H1 (cell line): ENCODE data around the gene FBXO28. TPM values are rescaled to one million over a fixed set of nuclear protein-coding genes. Genes with fewer than 3 reads are reported as not detected.

Experiments
- CTCF ChIA-PET: fragments of 300-600 bp; sonication (Branson Sonifier 250); formaldehyde crosslinking; loops from one replicate; lab custom pipeline; 2021; ENCODE audit not compliant: partially characterized antibody; lab: Charles Lee
- POLR2A ChIA-PET: fragments of 300-600 bp; sonication (Branson Sonifier 250); formaldehyde crosslinking; loops from one replicate; lab custom pipeline; 2021; ENCODE audit warnings: inconsistent platforms; ENCODE audit not compliant: partially characterized antibody; lab: Charles Lee
- DNase-seq, 2 experiments: peaks; one replicate each; pipeline versions ENCODE4 v3.0.0 to v3.0.0-alpha.2; 2010 to 2022; ENCODE audit warnings: low spot score in 2 of 2, low read depth in 1 of 2, mixed read lengths in 1 of 2
- FAIRE-seq: peaks from 2 replicates; lab custom pipeline; 2011; peaks lifted over from hg19 to GRCh38; lab: Jason Lieb, UNC
- H2AFZ ChIP-seq: 2 replicates; pipeline ENCODE4 v1.8.1; 2012; ENCODE audit warnings: low read length, inconsistent platforms
- H2AK5ac ChIP-seq: 2 replicates; pipeline ENCODE4 v1.6.1; 2013; ENCODE audit warnings: low read depth, low read length
- H2BK120ac ChIP-seq: replicated peaks from 2 replicates; pipeline ENCODE3; 2013; ENCODE audit warnings: low read depth, low read length, inconsistent platforms
- H2BK12ac ChIP-seq: 2 replicates; pipeline ENCODE4 v1.6.1; 2013; ENCODE audit warnings: low read depth, low read length
- H2BK15ac ChIP-seq: 2 replicates; pipeline ENCODE4 v1.6.1; 2013; ENCODE audit warnings: low read length
- H2BK20ac ChIP-seq: 2 replicates; pipeline ENCODE4 v1.6.1; 2013; ENCODE audit warnings: low read length
- H2BK5ac ChIP-seq: 2 replicates; pipeline ENCODE4 v1.6.1; 2013; ENCODE audit warnings: low read depth, low read length
- H3K14ac ChIP-seq: 2 replicates; pipeline ENCODE4 v1.6.1; 2013; ENCODE audit warnings: inconsistent platforms; ENCODE audit not compliant: insufficient read length
- H3K18ac ChIP-seq: 2 replicates; pipeline ENCODE4 v1.6.1; 2013; ENCODE audit warnings: low read length; ENCODE audit errors: extremely low read depth
- H3K23ac ChIP-seq: 2 replicates; pipeline ENCODE4 v1.6.1; 2013; ENCODE audit warnings: inconsistent platforms; ENCODE audit not compliant: insufficient read length
- H3K23me2 ChIP-seq: 2 replicates; pipeline ENCODE4 v1.6.1; 2013; ENCODE audit warnings: low read depth, low read length
- H3K27ac ChIP-seq: 2 replicates; pipeline ENCODE4 v1.6.1; 2011; ENCODE audit warnings: low read depth, low read length, inconsistent platforms
- H3K27me3 ChIP-seq, 4 experiments: replicated peaks in 1 of 4; 1 replicate in 1 of 4; 2 replicates in 3 of 4; pipeline versions ENCODE4 v1.6.1 to v1.8.1; 2011 to 2013; ENCODE audit warnings: low read length in 3 of 4, mild to moderate bottlenecking in 3 of 4, inconsistent platforms in 2 of 4, mixed read lengths in 2 of 4, moderate library complexity in 1 of 4; ENCODE audit not compliant: control insufficient read depth in 3 of 4, insufficient read depth in 3 of 4; ENCODE audit errors: extremely low read depth in 1 of 4
- H3K36me3 ChIP-seq, 4 experiments: 2 replicates each; pipeline versions ENCODE4 v1.6.1 to v1.8.1; 2011 to 2013; ENCODE audit warnings: mild to moderate bottlenecking in 4 of 4, low read length in 3 of 4, moderate library complexity in 2 of 4, control low read depth in 1 of 4, inconsistent platforms in 1 of 4; ENCODE audit not compliant: insufficient read depth in 4 of 4, control insufficient read depth in 2 of 4
- H3K4ac ChIP-seq: replicated peaks from 2 replicates; pipeline ENCODE3; 2013; ENCODE audit warnings: low read length, low read depth, mixed read lengths, inconsistent platforms; ENCODE audit not compliant: insufficient read length
- H3K4me1 ChIP-seq, 4 experiments: replicated peaks in 1 of 4; 1 replicate in 1 of 4; 2 replicates in 3 of 4; pipeline versions ENCODE4 v1.6.1 to v1.8.1; 2011 to 2013; ENCODE audit warnings: low read length in 3 of 4, inconsistent platforms in 2 of 4, mixed read lengths in 1 of 4; ENCODE audit not compliant: insufficient read depth in 4 of 4, control insufficient read depth in 3 of 4
- H3K4me2 ChIP-seq, 2 experiments: 2 replicates each; pipeline versions ENCODE4 v1.6.1 to v1.8.1; 2011 to 2013; ENCODE audit warnings: low read depth in 2 of 2, low read length in 2 of 2, control low read depth in 1 of 2, inconsistent platforms in 1 of 2, mild to moderate bottlenecking in 1 of 2; ENCODE audit not compliant: insufficient read depth in 1 of 2
- H3K4me3 ChIP-seq, 4 experiments: fragments of 200-600, 300-600 bp in 1 of 4; sonication (generic), shearing (Covaris generic), sonication (Bioruptor Twin) in 1 of 4; 2 replicates each; pipeline versions ENCODE4 v1.5.1 to v1.8.1; 2011 to 2016; ENCODE audit warnings: low read length in 4 of 4, low read depth in 3 of 4, control low read depth in 2 of 4, inconsistent platforms in 2 of 4, mild to moderate bottlenecking in 2 of 4, mixed read lengths in 1 of 4, moderate library complexity in 1 of 4; ENCODE audit not compliant: insufficient read depth in 2 of 4; ENCODE audit errors: extremely low read depth in 1 of 4
- H3K56ac ChIP-seq: replicated peaks from 2 replicates; pipeline ENCODE3; 2013; ENCODE audit warnings: low read depth, mild to moderate bottlenecking, mixed read lengths, low read length, inconsistent platforms; ENCODE audit not compliant: insufficient read length
- H3K79me1 ChIP-seq: 2 replicates; pipeline ENCODE4 v1.6.1; 2013; ENCODE audit warnings: low read depth, low read length, control low read depth
- H3K79me2 ChIP-seq, 2 experiments: 2 replicates each; pipeline versions ENCODE4 v1.6.1 to v1.8.1; 2012 to 2013; ENCODE audit warnings: low read length in 2 of 2, mild to moderate bottlenecking in 2 of 2, inconsistent platforms in 1 of 2; ENCODE audit not compliant: insufficient read depth in 2 of 2, control insufficient read depth in 1 of 2
- H3K9ac ChIP-seq, 4 experiments: replicated peaks in 1 of 4; 1 replicate in 1 of 4; 2 replicates in 3 of 4; pipeline versions ENCODE4 v1.6.1 to v1.8.1; 2011 to 2013; ENCODE audit warnings: low read depth in 3 of 4, low read length in 3 of 4, control low read depth in 2 of 4, mild to moderate bottlenecking in 2 of 4, moderate library complexity in 2 of 4, inconsistent platforms in 1 of 4; ENCODE audit errors: extremely low read depth in 1 of 4
- H3K9me3 ChIP-seq, 2 experiments: 2 replicates each; pipeline versions ENCODE4 v1.6.1 to v1.8.1; 2012 to 2013; ENCODE audit warnings: mild to moderate bottlenecking in 2 of 2, moderate library complexity in 2 of 2, control low read depth in 1 of 2, inconsistent platforms in 1 of 2, low read depth in 1 of 2, low read length in 1 of 2, mixed read lengths in 1 of 2; ENCODE audit not compliant: insufficient read depth in 2 of 2
- H4K20me1 ChIP-seq, 2 experiments: replicated peaks in 1 of 2; 2 replicates each; pipeline versions ENCODE3 to v1.8.1; 2011 to 2013; ENCODE audit warnings: inconsistent platforms in 2 of 2, low read length in 2 of 2, mild to moderate bottlenecking in 1 of 2; ENCODE audit not compliant: insufficient read depth in 2 of 2, control insufficient read depth in 1 of 2
- H4K5ac ChIP-seq: 2 replicates; pipeline ENCODE4 v1.6.1; 2013; ENCODE audit warnings: low read length, low read depth, mixed read lengths, inconsistent platforms; ENCODE audit not compliant: insufficient read length
- H4K8ac ChIP-seq: 2 replicates; pipeline ENCODE4 v1.8.0; 2013; ENCODE audit warnings: mild to moderate bottlenecking, moderate library complexity, low read length, inconsistent platforms; ENCODE audit not compliant: insufficient read depth; ENCODE audit errors: extremely low read depth
- H4K91ac ChIP-seq: replicated peaks from 2 replicates; pipeline ENCODE3; 2013; ENCODE audit warnings: low read length, mixed read lengths, inconsistent platforms; ENCODE audit not compliant: insufficient read length
- ATF2 ChIP-seq: IDR thresholded peaks from 2 replicates; pipeline ENCODE4 v1.6.1; 2012; ENCODE audit warnings: low read length, inconsistent platforms
- BCL11A ChIP-seq, 2 experiments: IDR thresholded peaks; one replicate each; pipeline ENCODE4 v1.6.1; 2011; ENCODE audit warnings: low read depth in 2 of 2, low read length in 2 of 2, mild to moderate bottlenecking in 2 of 2
- CBX8 ChIP-seq: fragments of 300-800, 300-1000 bp; sonication (generic); IDR thresholded peaks from 2 replicates; pipeline ENCODE4 v1.7.1; 2016; ENCODE audit warnings: low read depth, low read length, borderline replicate concordance
- CTBP2 ChIP-seq: IDR thresholded peaks from 2 replicates; pipeline ENCODE4 v1.7.0; 2011; ENCODE audit warnings: borderline replicate concordance, mild to moderate bottlenecking, moderate library complexity, mixed read lengths, low read length; ENCODE audit not compliant: insufficient read depth, insufficient read length
- GABPA ChIP-seq: IDR thresholded peaks from 2 replicates; pipeline ENCODE4 v1.6.1; 2011; ENCODE audit warnings: mild to moderate bottlenecking, low read length, moderate library complexity, borderline replicate concordance; ENCODE audit not compliant: insufficient read depth
- GTF2F1 ChIP-seq: IDR thresholded peaks from 2 replicates; pipeline ENCODE4 v1.6.1; 2012; ENCODE audit warnings: low read depth, low read length, improper control_type of control experiment, borderline replicate concordance
- HDAC2 ChIP-seq, 2 experiments: fragments of 300-600 bp in 1 of 2; sonication (generic) in 1 of 2; IDR thresholded peaks; 2 replicates each; pipeline ENCODE4 v1.6.1; 2011 to 2012; ENCODE audit warnings: low read depth in 2 of 2, low read length in 2 of 2, mild to moderate bottlenecking in 2 of 2, moderate library complexity in 2 of 2, borderline replicate concordance in 1 of 2, inconsistent platforms in 1 of 2
- POLR2AphosphoS5 ChIP-seq: IDR thresholded peaks from 2 replicates; pipeline ENCODE4 v1.6.1; 2011; ENCODE audit warnings: low read depth, low read length
- RFX5 ChIP-seq: IDR thresholded peaks from 2 replicates; pipeline ENCODE4 v1.6.1; 2011; ENCODE audit warnings: low read depth, low read length, improper control_type of control experiment, borderline replicate concordance
- SIRT6 ChIP-seq: IDR thresholded peaks from one replicate; pipeline ENCODE4 v1.7.1; 2012; ENCODE audit warnings: low read length, inconsistent platforms
- SUZ12 ChIP-seq: fragments of 200-600 bp; sonication (generic); IDR thresholded peaks from 2 replicates; pipeline ENCODE4 v1.6.1; 2012; ENCODE audit warnings: mild to moderate bottlenecking, inconsistent platforms, low read length, moderate library complexity, mixed read lengths
- whole genome bisulfite sequencing, 2 experiments: shearing (Covaris generic) in 1 of 2; methylation state at CpG; one replicate each; pipeline versions ENCODE4 v1.1.6 to v1.1.7; 2013 to 2015; ENCODE audit warnings: low lambda C conversion rate in 2 of 2, mixed read lengths in 2 of 2, inconsistent platforms in 1 of 2, low coverage in 1 of 2, missing lambda C conversion rate in 1 of 2; ENCODE audit not compliant: insufficient replicate concordance in 2 of 2, insufficient coverage in 1 of 2, insufficient read length in 1 of 2; ENCODE audit errors: extremely low coverage in 1 of 2, missing lambda C conversion rate in 1 of 2; 5-methylcytosine and 5-hydroxymethylcytosine counted together
- polyA plus RNA-seq, 7 experiments: library from polyadenylated mRNA; depleted of rRNA in 3 of 7; stranded (reverse) in 5 of 7; unstranded in 2 of 7; fragments of >200 nt in 5 of 7; fragments of 200-250 nt in 2 of 7; gene quantifications; 1 replicate in 5 of 7; 2 replicates in 1 of 7; 4 replicates in 1 of 7; pipeline versions ENCODE4 v1.2.1 to v1.2.3, GENCODE V29; 2011 to 2013; ENCODE audit warnings: missing spikeins in 2 of 7, mixed read lengths in 2 of 7
- total RNA-seq: library from RNA; stranded (reverse); fragmentation: NEBNext Ultra II Directional; extraction: Animal tissue kit (Norgen Biotek cat#: 25700); gene quantifications from 2 replicates; pipeline ENCODE4 v1.2.1, GENCODE V29; 2021

FBXO28 gene
- total and polyA plus RNA-seq, 2 of the 8 experiments (the other 6 are each of a cell fraction or from before 2014, with no cell fraction given): 10.3 to 42.5 TPM

- no peak overlapping the region for H2AFZ ChIP-seq
- no peak overlapping the region for H3K4me2 ChIP-seq
- H3K56ac ChIP-seq: no peak overlapping the region
- no peak overlapping the region for H3K23ac ChIP-seq
- H3K4me3 ChIP-seq: no peak overlapping the region
- H2BK12ac ChIP-seq: no peak overlapping the region
- no peak overlapping the region for H3K14ac ChIP-seq
- H3K23me2 ChIP-seq: no peaks in the 10 kb centered on the region
- no peak overlapping the region for H2BK5ac ChIP-seq
- no peaks in the 10 kb centered on the region for H4K20me1 ChIP-seq
- H4K91ac ChIP-seq: no peak overlapping the region
- H3K9ac ChIP-seq: no peak overlapping the region
- H4K5ac ChIP-seq: no peak overlapping the region
- CTCF ChIA-PET: interaction anchor here (0.6 to 2.6 kb wide), 4 partner anchors 17 to 936 kb away, joined by 3 to 7 read pairs (median 4); no protein-coding TSS in a partner anchor
- H3K4ac ChIP-seq: no peak overlapping the region
- 88% methylated on average over 4 of the region's 4 CpGs; no CpG with 5 or more reads in 1 of the 2 experiments for WGBS, 2 experiments
- H4K8ac ChIP-seq: no peak overlapping the region
- H3K4me1 ChIP-seq: peaks cover 0 to 3% (median 0%) of the 10 kb centered on the region in 4 experiments; a peak in 1 of 7 replicates
- no peaks in the 10 kb centered on the region for H3K27me3 ChIP-seq
- no peaks in the 10 kb centered on the region for H3K79me1 ChIP-seq
- H3K36me3 ChIP-seq: no peaks in the 10 kb centered on the region
- no peak overlapping the region for H2BK15ac ChIP-seq
- DNase-seq: no peak
- no peak overlapping the region for H2BK20ac ChIP-seq
- POLR2A ChIA-PET: no interaction called here
- no peaks in the 10 kb centered on the region for H3K79me2 ChIP-seq
- TF ChIP-seq GABPA (no peak), SIRT6 (no peak), BCL11A (IDR thresholded peaks at IDR 0.05; ENCODE audit: low read depth in 2 of 2, low read length in 2 of 2) (no peak), CTBP2 (no peak), HDAC2 (IDR thresholded peaks at IDR 0.05; ENCODE audit: borderline replicate concordance in 1 of 2, low read depth in 2 of 2, low read length in 2 of 2) (no peak), GTF2F1 (no peak), SUZ12 (no peak), ATF2 (no peak), POLR2AphosphoS5 (no peak), RFX5 (no peak), CBX8 (no peak)
- H3K27ac ChIP-seq: no peak overlapping the region
- no peak overlapping the region for H2AK5ac ChIP-seq
- no peak overlapping the region for H3K18ac ChIP-seq
- FAIRE-seq: no peak
- H2BK120ac ChIP-seq: no peak overlapping the region
- H3K9me3 ChIP-seq: no peaks in the 10 kb centered on the region; a peak in 1 of 4 replicates
Observed at GRCh38 chr1:224068458-224069072, 45.3 kb upstream of the FBXO28 start.
